GM21390 (cell line): ENCODE measurements around the gene PEPD.
"Not testable (repeated sequence)": the region's sequence is repeated elsewhere in the genome, so short reads cannot be mapped to it uniquely, and the experiment has no call there.

Source experiments
- ATAC-seq: cut with Tn5 transposase; IDR thresholded peaks from one replicate; pipeline ENCODE4 v1.9.1; 2021; ENCODE audit not compliant: unreplicated experiment

Gene PEPD

DNA sequence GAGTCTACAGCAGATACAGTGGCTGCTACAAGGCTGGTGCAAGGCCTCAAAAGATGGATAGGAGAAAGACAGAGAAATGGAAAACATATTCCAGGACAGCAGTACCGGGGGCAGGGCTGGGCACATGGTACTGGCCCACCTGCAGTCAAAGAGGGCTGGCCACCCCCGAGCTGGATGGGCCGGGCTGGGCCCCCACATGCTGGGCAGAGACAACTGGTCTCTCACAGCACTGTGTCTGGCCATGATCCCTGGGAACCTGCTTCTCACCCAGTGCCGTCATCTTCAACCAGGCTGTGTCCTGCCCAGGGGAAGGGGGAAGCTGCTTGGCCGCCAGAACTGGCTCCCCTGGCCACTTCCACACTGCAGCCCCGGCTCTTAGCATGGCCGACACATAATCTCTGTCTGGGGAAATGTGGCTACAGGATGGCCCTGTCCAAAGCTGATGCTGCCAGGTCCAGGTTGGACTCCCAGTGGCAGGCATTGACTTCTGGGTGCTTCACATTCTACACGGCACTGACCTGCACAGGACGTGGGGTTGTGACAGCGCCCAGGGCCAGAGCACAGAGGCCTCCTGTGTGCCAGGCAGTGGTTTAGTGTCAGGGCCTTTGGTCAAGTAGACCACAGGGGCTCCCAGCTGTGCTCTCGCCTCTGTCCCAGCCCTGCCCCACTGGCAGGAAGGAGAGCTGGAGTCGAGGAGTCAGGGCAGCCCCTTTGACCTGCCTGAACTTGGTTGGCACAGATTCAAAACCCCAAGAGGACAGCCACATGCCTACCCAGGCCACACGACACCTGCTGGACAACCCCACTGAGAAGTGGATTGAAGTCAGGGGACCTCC, 21.7 kb downstream of the PEPD start:
- no peak for ATAC-seq

- ATAC-seq, result no peak
Observed at GRCh38 chr19:33499248-33499647, 22.3 kb downstream of the PEPD start.

- no peak for ATAC-seq
Observed at GRCh38 chr19:33498391-33499000, 23.1 kb downstream of the PEPD start.

- ATAC-seq, result no peak
Observed at GRCh38 chr19:33497778-33498175, 23.8 kb downstream of the PEPD start.

DNA sequence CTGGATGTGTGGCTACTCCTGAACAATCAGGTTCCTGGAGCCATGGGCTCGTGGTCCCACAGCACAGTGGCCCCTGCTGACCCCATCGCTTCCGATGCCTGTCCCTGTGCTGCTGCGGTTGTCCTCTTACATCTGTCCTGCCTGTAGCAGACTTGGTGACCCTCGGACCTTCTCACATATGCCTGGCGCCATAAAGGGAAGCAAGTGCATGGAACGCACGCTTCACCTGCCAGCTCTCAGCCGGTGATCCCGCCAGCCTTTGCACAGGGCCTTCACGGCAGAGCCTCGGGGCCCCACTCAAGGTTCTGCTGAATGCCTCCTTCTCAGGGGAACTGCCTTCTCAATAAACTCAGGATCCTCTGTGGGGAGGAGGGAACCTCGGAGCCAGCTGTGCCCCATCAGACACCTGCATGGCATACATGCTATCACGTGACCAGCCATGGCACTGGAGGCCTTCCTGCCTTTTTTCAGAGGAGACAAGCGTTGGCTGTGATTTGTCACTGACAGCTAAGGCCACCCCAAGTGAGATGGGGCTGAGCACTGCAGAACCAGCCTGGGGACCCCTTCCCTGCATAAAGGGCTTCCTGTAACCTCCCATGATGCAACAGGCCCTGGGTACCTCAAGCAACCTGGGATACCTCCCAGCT, 24.3 kb downstream of the PEPD start:
- no peak for ATAC-seq

DNA sequence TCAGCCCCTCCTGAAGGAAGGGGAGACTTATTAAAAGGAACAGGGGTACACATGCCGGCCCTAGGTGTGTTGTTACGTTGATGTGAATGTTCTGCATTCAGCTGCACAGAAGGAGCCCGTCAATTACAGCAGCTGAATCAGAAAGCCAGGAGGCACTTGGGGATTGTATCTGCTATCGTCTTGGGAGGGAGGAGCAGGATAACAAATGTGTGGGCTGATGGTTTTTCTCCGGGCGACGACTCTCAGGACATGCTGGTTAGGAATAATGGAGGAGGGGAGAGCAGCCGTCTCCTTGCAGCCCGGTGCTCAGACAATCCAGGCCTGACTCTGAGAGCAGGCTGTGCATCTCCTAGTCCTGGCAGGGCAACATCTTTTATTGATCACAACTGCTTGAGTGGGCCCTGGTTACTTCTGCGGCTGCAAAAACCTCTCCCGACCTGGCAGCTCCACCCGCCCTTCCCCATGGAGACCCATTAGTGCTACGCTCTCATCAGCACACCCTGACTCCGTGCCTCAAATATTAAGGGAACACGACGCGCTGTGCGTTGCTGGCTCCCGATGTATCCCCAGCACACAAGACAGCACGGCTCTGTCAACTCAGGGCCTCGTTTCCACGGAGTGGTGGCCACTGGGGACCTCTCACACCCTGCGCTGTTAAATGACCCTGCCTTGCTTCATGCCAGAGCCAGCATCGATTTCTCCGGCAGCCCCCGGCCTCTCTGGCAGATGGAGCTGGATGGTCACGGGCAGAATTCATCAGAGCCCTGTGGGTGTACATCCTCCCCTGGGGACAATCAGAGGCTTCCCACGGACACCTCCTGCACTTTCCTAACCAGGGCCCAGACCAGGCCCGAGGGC, 25.3 kb downstream of the PEPD start:
- ATAC-seq, result no peak

DNA sequence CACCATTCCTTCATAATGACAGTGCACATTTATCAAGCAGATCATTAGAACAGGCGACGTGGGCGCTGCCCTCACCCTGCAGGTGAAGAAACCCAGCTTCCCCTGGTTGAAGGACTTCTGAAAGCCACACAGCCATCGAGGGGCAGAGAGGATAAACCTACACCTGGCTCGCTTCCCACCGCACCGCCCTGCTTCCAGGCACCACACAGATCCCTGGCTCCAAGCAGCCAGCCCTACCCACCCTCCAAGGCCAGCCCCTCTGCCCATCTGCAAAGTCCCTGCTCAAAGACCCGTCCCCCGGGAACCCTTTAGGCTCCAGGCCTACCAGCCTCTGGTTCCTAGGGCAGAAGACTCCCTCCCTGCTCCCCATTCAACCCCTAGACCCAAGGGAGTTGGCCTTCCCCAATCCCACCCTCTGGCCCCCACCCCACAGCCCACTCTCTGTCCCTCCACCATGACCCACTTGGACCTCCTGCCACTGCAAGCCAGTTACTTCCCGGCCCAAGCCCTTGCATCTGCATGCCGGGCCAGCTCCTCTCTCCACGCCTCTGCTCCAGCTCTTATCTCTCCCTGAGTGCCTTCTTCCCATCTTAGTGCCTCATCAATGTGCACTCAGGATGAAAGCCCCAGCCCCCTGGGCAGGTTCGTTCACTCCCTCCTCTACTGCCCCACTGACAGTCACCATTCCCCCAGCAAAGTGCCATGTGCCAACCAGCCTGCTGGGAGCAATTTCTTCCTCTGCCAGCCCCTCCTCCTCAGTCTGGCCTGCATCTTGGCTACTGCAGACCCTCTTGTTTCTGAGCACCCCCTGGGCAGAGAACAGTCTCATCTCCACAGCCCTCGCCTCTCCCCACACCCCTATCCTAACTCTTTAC, 28.0 kb downstream of the PEPD start:
- ATAC-seq, result no peak

- no peak for ATAC-seq
Observed at GRCh38 chr19:33492951-33493350, 28.6 kb downstream of the PEPD start.

DNA sequence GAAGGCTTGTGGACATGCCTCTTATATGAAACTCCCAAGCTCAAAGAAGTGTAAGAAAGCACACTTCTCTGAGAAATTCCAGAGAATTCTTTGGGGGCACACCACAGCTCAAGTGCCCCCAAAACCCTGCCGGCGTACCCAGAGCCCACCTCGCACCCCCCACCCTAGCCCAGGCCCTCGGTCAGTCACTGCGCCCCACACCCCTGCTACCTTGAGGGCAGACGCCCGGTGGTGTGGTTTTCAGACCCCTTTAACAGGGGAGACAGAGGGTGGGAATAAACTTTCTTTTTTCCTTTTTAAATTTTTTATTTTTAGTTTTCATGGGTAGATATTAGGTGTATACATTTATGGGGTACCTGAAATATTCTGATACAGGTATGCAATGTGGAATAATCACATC, 29.5 kb downstream of the PEPD start:
- no peak for ATAC-seq

GRCh38 chr19:33490596-33490995, 31.0 kb downstream of the PEPD start:
- ATAC-seq, result not testable (repeated sequence)

- no peak for ATAC-seq
Observed at GRCh38 chr19:33490041-33490451, 31.5 kb downstream of the PEPD start.

- ATAC-seq, result no peak
Observed at GRCh38 chr19:33488826-33489225, 32.8 kb downstream of the PEPD start.

GRCh38 chr19:33487901-33488800, 33.4 kb downstream of the PEPD start:
- ATAC-seq, result no peak

GRCh38 chr19:33486936-33487811, 34.4 kb downstream of the PEPD start:
- no peak for ATAC-seq

DNA sequence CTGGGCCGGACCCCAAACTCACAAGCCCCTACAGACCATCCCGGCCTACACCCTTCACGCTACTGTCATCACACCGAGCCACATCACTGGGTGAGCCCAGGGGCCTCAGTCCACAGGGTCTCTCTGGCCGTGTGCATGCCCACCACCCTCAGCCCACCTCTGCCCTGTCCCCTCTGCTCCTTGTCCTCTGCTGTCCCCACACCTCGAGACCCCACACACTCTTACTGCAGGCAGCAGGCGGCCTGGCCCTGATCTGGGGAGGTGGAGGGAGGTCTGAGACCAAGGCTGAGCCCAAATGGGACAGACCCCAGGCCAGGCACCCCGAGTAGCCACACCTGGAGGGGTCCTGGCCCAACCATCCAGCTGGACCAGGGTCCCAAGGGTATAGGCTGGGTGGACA, 35.2 kb downstream of the PEPD start:
- no peak for ATAC-seq

DNA sequence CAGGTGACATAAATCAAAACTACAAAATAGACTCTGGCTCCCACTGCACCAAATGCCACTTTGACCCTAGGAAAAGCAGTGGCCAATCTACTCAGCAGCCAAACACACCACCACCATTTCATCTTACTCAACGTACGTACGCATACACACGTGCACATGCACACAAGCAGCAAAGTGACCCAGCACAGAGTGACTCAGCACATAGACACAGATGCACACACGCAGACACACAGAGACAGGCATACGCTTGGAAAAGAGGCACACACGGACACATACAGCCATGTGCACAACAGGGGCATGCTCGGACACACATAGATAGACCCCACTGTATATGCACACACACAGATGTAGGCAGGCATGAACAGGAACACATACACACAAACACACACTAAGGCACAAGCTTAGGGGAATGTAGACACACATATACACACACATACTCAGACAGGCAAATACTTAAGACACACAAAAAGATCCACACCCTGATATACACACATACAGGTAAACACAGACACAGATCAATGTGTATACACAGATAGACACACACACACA, 37.3 kb downstream of the PEPD start:
- ATAC-seq, result no peak

GRCh38 chr19:33482476-33482875, 39.1 kb downstream of the PEPD start:
- no peak for ATAC-seq

- no peak for ATAC-seq
Observed at GRCh38 chr19:33481863-33482262, 39.7 kb downstream of the PEPD start.
